HG03378 (cell line): ENCODE data around the gene UHRF1.
"Not testable (repeated sequence)": the region's sequence is repeated elsewhere in the genome, so short reads cannot be mapped to it uniquely, and the experiment has no call there.

ENCODE experiments used
- ATAC-seq: cut with Tn5 transposase; IDR thresholded peaks from one replicate; pipeline ENCODE4 v1.9.1; 2021; ENCODE audit warnings: mild to moderate bottlenecking, moderate library complexity; ENCODE audit not compliant: unreplicated experiment

Gene UHRF1

GRCh38 chr19:4909156-4909896 is at the start of gene UHRF1:
TSS of gene UHRF1 (plus strand) at chr19:4909501. CDS start at chr19:4910886, 1,385 bp downstream.
- ATAC-seq = no peak

DNA sequence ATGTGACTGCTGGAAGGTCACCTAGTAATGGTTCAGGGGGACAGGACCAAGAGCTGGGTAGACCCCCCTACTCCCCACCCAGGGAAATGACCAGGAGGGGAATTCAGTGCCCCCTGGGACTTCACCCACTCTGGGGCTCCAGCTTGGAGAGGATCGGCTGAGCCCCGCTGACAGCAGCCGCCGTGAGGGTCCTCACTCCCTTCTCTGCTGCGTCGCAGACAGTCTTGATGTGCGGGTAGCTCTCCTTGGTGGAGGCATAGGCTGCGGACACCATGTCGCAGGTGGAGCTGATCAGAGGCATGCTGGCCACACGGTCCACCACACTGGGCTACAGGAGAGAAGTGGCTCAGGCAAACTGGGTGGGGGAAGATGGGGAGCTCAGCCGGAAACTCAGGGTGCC is 49.6 kb upstream of the UHRF1 start:
- ATAC-seq = no peak

DNA sequence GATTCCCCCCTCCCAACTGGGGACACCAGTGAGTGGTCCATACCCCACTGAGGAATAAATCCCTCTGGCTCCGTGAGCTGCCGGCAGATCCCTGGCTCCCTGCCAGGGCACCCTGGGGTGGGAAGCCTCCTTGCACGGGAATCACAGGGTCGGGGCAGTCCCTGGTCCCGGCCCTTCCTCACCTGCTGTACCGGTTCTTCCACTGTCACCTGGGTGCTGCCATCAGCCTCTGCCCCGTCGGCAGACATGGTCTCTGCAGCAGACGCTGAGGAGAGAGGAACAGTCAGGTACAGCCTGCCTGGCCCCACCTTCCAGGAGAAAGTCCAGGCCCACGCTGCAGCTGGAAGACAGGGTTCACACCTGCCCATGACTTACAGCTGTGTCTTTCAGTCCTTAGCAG is 48.2 kb upstream of the UHRF1 start:
- no peak for ATAC-seq

DNA sequence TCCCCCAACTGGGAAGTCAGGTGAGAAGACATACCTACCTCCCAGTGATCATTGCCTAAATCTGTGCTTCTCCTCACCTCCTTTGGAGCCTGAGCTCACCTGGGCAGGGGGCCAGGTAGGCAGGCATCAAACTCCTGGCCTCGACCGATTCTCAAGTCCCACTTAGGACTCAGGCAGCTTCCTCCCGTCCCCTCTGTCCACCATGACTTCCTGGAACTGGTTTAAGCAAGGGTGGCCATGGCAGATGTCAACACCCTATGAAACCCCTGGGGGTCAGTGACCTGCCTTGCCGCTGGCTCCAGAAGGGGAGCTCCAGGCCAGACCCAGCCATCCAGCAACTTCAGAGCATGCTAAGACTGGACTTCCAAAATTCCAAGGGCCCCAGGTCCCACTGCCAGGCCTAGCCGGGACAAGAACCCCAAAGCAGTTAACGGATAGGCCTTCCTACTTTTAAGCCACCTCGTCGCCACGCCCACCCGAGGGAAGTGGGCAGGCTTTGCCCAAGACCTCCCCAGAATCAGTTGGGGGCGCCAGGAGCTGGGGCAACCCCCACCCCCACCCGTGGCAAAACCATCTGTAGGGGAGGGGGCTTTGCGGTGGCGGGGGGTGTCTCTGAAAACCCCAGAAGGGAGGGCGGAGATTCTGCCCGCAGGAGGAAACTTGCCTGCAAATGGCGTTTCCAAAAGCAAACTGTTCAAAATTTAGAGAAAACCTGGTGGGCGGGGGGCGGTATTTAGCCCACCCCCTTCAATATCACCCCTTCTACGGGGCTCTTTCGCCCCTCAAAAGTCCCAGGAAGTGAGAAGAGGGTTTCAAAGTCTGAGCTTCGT is 42.5 kb upstream of the UHRF1 start:
- no peak for ATAC-seq

DNA sequence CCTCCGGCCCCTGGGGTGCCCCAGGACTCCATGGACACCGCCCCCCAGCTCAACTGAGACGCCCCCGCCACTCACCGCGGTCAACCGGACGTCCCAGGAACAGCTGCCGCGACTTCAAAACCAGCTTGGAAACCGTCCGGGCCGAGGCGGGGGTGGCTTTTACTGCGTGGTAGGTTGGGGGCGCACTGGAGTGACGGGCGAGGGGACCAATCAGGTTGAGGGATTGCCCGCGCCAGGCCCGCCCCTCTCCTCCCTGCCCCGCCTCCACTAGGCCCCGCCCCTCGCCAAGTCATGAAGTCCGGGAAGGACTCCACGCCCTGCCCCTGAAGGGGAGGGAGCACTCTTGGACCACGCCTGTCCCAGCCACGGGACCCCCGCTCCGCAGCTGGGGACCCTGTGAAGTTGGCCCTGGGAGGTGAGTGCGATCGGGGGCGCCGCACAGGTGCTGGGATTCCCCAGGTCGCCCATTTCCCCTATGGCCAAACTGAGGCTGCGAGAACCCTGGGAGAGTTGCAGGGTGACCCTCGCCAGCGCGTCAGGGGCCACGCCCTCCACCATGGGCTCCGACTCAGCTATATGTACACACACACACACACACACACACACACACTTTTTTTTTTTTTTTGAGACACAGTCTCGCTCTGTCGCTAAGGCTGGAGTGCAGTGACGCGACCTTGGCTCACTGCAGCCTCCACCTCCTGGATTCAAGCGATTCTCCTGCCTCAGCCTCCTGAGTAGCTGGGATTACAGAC is 41.6 kb upstream of the UHRF1 start, which contains the start of gene PLIN3:
TSS of gene PLIN3 (minus strand) at position 134 of the 752 bp plus-strand sequence. CDS start 6,273 bp downstream, outside the sequence.
- peak; percentile 45 for ATAC-seq

GRCh38 chr19:4868286-4868834 is 40.9 kb upstream of the UHRF1 start:
- no peak for ATAC-seq

DNA sequence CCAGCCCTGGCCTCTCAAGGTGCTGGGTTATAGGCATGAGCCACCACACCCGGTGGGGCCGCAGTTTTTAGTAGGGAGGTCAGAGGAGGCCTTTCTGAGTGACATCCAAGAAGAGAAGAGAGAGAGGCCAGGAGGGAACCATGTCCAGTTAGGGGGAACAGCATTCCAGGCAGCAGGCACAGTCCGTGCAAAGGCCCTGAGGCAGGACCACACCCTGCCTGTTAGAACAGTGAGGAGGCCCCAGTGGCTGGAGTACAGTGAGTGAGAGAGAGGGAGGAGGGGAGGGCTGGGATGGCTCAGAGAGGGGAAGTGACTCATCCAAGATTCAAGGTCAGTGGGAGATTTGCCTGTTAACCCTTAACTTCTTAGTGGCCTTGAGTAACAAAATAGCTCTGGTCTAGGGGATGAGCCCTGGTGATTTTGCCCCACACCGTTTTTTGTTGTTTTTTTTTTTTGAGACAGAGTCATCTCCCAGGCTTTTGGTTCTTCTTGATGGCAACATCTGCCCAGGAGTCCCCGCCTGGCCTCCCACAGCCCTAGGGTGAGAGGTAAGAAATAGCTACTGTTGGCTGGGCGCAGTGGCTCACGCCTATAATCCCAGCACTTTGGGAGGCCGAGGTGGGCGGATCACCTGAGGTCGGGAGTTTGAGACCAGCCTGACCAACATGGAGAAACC is 39.1 kb upstream of the UHRF1 start:
- ATAC-seq = no peak

GRCh38 chr19:4871711-4872110 is 37.6 kb upstream of the UHRF1 start:
- ATAC-seq = no peak

- no peak for ATAC-seq
Measured at GRCh38 chr19:4873930-4874329, 35.4 kb upstream of the UHRF1 start.

- no peak for ATAC-seq
Measured at GRCh38 chr19:4877753-4878490, 31.4 kb upstream of the UHRF1 start.

- ATAC-seq = no peak
Measured at GRCh38 chr19:4878491-4878968, 30.8 kb upstream of the UHRF1 start.

GRCh38 chr19:4879041-4879440 is 30.3 kb upstream of the UHRF1 start:
- ATAC-seq = no peak

DNA sequence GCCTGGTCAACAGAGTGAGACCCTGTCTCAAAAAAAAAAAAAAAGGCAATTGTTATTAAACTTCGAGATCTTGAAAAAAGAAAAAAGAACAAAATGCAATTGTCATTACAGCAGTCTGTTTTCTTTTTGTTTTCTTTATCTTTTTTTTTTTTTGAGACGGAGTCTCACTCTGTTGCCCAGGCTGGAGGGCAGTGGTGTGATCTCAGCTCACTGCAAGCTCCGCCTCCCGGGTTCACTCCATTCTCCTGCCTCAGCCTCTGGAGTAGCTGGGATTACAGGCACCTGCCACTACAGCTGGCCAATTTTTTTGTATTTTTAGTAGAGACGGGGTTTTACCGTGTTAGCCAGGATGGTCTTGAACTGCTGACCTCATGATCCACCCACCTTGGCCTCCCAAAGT is 26.4 kb upstream of the UHRF1 start:
- not testable (repeated sequence) for ATAC-seq

DNA sequence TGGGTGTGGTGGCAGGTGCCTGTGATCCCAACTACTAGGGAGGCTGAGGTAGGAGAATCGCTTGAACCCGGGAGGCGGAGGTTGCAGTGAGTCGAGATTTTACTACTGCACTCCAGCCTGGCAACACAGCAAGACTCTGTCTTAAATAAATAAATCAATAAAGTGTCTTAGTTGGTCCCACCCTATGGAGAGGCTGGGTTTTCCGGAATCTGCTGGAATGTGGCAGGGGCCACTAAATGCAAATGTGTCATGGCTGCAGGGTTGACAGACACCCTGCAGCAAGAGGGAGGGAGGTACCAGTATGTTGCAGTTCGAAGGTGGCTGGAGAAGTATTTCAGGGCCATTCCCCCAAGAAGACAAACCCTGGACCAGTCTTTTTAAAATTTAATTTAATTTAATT is 24.3 kb upstream of the UHRF1 start:
- ATAC-seq = not testable (repeated sequence)

DNA sequence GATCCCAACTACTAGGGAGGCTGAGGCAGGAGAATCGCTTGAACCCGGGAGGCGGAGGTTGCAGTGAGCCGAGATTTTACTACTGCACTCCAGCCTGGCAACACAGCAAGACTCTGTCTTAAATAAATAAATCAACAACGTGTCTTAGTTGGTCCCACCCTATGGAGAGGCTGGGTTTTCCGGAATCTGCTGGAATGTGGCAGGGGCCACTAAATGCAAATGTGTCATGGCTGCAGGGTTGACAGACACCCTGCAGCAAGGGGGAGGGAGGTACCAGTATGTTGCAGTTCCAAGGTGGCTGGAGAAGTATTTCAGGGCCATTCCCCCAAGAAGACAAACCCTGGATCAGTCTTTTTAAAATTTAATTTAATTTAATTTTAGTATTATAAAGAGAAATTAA is 21.5 kb upstream of the UHRF1 start:
- ATAC-seq = not testable (repeated sequence)

- no peak for ATAC-seq
Measured at GRCh38 chr19:4889034-4889815, 20.1 kb upstream of the UHRF1 start.

- ATAC-seq = no peak
Measured at GRCh38 chr19:4891066-4891465, 18.2 kb upstream of the UHRF1 start.

DNA sequence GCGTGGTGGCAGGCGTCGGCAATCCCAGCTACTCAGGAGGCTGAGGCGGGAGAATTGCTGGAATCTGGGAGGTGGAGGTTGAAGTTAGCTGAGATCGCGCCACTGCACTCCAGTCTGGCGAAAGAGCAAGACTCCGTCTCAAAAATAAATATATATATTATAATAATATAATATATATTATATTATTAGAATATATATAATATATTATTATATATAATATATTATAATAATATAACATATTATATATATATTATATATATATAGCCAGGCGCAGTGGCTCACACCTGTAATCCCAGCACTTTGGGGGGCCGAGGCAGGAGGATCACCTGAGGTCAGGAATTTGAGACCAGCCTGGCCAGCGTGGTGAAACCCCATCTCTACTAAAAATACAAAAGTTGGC is 16.3 kb upstream of the UHRF1 start:
- ATAC-seq = not testable (repeated sequence)

DNA sequence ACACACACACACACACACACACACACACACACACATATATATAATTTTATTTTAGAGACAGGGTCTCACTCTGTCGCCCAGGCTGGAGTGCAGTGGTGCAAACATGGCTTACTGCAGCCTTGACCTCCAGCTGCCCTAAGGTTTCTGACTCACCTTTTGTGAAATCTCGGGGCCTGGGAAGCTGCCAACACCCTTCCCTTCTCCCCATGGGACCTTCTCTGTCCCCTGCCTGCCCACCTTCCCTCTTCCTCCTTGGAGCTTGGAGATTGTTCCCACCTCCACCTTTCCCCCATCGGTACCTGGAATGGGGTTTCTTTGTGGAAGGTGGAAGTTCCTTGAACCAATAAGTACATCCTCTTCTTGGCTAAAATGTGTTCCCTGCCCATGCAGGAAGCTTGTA is 12.9 kb upstream of the UHRF1 start:
- ATAC-seq = no peak
